Fibroblast of upper back skin (primary cell): Measurements from ENCODE around the gene ARHGEF40.
A peak's percentile ranks its signal among the peaks of the same experiment; 100 is the strongest.

ENCODE experiments used
- DNase-seq: peaks from one replicate; pipeline ENCODE4 v3.0.0-alpha.2; 2013

ARHGEF40 gene

DNA sequence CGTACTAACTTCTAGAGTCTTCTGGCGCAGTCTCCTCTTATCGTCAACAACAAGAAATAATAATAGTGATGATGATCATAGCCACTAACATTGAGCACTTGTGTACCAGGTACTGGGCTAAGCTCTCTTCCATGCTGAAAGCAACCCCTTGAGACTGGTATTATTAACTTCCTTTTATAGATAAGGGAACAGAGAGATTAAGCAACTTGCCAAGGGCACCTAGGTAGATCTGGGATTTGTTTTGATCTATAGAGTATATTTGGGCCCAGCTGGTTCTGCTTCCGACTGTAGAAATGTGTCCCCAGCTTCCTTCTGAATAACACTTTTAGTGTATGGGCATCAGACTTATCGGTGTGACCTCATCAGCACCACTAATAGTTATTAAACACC lies 29.5 kb downstream of the ARHGEF40 start:
- DNase-seq, result no peak

DNA sequence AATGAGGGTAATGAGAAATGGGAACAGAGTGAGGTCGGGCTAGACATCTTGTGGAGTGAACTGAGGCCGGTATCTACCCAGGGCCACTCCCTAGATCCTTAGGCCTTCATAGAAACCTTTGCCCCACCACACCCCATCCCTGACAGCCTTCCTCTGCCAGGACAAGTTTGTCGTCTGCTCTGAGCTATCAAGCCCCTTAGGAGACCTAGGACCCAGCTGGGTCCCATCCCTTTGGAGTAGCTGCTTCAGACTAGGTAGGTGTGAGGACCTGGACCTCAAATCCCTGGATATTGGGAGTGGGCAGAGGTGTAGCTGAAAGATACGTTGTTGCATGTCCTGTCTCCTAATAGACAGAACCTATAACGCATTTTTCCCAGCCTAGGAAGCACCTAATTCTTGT lies 30.8 kb downstream of the ARHGEF40 start, which contains the start of gene TMEM253:
TSS of gene TMEM253 (plus strand) at position 136 of the 400 bp plus-strand sequence. CDS start 278 bp downstream, outside the sequence.
- DNase-seq, result no peak

DNA sequence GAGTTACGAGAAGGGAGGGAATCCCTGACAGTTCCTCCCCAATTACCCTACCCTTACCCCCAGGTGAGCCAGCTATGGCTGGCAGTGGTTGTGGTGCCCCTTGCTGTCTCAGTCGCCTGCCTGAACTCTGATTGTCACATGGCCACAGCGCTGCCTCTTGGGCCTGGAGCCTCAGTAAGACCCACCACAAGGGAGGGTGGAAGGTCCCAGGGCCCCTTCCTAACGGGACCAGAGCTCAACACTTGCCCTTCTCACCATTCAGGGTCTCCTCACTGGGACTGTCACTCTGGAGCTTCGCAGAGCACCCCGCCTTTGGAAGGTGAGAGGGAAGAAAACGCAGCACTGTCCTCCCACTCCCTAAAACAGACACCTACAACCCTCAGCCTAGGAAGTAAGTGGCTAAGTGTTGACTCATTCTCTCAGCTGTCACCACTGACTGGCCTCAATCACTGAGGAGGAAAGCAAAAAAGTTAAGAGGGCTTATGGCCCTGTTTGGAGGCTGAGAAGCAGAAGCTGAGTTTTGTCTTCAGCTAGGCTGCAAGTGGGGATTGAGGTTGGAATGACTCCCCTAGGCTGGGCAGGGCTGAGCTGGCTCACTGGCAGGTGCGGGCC lies 31.8 kb downstream of the ARHGEF40 start:
- DNase-seq, result no peak

DNA sequence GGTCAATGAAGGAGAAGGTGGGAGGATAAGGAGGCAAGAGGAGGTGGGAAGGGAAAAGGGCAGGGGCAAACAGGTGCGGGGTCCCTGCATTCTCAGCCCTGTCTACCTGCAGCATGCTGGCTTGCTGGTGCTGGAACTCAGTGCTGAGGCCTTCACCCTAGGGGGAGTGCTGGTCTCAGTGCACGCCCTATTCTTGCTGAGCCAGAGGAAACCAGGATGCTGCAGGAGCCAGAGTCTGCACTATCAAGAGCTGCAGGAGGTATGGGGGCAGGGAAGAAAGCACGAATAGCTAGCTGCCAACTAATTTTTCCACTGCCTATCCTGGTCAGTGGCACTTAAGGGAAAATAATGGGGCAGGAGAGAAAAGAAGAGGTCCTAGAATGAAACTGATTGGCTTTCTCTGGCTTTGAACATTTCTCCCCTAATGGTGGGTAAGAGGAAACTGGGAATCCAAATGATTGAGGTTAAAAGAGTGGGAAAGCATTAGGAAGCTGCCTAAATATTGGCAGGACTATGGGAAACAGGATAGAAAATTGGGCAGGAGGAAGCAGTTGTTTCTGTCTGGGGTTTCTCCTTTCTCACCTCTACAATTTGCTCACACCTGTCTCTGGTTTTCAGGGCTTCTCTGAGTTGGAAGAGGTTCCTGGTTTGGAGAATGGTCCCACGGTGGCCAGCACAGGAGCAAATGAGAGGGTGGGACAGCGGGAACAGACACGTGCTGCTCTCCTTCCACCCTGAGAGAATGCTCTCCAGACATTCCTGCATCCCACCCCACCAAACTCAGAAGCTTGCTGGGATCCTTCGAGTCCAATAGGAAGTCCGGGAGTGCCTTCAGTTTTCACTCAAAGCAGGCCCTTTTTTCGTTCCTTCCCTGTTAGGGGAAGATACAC lies 32.7 kb downstream of the ARHGEF40 start:
- no peak for DNase-seq

DNA sequence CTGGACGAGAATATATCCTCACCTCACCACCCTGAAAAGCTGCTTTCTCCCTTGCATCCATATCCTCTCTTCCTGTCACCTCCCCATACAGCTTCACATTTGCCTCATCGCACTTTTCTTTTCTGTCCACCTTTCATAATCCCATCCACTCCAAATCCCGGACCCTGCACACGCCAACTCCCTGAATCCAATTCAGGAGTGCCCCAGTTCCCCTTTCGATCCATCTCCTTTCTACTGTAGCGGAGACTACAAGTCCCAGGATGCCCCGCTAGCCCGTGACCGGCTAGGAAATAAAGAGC lies 33.3 kb downstream of the ARHGEF40 start:
- no peak for DNase-seq

DNA sequence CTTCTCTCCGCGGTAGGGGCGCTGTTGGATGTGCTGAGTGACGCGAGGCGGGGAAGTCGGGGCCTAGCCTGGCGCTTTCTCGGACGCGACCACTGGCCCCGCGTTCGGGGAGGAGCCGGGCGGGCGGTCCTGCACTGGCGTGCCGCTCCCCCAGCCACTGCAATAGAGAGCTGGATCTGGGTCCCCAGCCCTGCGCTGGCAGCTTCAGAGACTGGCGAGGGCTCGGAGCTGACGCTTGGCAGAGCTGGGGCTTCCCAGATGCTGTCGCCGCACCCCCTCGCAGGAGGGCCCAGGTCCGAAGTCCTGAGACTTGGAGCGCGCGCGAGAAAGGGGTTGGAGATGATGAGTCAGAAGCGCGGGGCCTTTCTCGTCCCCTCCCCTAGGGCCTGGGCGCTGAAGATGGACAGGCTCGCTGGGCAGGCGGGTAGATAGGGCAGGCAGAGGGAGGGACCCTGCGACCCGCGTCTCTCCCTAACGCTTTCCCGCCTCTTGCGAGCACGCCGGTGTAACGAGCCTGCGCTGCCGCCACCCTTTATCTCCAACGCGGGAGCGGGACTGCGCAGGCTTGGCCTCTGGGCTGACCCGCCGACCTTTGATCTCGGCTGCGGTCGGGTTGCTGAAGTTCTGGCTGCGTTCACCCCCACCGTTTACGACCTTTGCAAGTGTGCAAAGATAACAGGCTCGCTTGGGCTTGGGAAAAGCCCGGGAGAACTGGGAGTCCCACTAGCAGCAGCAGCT lies 33.8 kb downstream of the ARHGEF40 start:
- peak; percentile 96 for DNase-seq

DNA sequence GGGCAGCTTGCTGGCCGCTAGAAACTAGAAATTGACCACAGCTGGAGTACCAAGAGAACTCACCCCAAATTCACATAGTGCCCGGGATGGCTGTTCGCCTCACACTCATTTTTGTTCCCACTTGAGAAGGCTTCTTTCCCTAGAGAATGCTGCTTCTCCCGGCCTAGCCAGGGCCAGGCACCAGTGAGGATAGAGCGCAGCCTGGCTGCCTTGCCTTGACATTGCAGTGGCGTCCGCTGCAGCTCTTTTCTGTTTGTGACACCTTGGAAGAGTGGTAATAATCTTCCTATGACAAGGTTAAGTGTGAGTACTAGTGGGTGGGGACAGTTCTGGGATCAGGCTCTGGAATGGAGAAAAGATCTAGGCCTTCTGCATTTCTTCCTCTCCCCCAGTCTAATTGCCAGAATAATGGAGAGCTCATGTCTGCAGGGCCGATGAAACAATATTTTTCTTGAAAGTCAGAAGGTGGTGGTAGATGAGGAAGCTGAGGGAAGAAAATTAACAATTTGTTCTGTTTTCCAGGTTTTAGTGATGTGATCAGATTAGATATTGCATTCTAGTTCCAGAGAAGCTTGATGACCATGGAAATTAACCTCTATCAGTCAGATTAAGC lies 34.5 kb downstream of the ARHGEF40 start:
- peak; percentile 77 for DNase-seq

DNA sequence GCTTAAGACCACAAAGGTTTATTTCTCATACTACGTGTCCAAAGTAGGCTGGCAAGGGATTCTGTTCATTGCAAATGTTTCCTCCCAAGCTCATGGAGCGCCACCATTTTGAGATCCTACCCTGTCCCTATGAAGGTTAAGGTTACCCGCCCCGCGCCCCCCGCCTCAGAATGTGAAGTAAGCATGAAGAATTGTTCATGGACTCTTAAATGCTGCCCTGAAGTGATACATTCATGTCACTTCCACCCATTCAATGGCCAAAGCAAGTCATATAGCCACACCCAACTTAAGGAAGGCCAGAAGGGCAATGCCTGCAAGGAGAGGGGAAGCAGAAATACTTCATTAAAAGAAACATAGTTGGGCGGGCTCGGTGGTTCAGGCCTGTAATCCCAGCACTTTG lies 35.0 kb downstream of the ARHGEF40 start:
- no peak for DNase-seq

DNA sequence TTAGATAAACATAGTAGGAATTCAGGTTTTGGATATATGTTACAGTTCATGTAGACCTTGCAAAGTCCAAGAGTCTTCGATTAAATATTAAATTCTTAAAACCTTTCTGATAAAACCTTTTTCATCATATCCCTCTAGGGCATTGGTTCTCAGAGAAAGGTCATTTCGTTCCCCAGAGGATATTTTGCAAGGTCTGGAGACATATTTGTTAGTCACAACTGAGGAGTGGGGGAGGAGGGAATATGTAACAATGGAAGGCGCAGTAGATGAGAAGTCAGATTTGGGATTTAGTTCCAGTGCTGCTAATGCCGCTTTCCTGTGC lies 36.0 kb downstream of the ARHGEF40 start:
- DNase-seq, result no peak

DNA sequence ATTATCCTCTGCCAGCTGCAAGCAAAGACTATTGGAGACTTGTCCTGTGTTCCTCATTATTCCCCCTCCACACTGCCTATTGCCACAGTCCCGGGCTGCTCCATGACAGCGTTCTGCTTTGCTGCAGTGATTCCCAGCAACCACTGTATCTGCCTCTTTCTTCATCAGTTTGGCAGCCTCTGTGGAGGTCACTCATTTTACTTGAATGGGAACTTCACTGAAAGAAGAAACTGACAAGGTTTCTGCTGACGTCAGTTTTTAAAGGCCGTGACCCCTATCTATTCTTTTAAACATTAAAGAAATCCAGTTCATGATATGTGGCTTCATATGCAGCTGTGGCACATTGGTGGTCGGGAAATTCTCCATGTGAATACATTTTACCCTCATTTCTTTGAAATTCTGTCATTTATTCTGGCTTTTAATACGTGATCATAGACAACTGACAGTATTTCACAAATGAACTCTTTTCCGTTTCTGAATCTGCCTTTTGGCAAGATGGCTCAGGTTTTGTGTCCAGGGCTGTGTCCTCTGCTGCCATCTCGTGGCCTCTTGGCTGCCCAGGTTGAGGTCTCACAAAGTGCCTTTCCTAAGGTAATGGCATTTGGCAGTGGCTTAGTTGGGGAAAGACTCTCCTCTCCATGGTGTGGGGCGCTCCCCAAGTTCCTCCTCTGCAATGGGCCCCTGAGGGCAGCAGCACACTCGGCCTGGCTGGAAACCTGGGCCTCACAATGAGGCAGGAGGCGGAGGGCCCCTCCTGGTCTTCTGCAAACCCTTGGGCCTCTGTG lies 36.6 kb downstream of the ARHGEF40 start:
- DNase-seq, result peak; percentile 72

DNA sequence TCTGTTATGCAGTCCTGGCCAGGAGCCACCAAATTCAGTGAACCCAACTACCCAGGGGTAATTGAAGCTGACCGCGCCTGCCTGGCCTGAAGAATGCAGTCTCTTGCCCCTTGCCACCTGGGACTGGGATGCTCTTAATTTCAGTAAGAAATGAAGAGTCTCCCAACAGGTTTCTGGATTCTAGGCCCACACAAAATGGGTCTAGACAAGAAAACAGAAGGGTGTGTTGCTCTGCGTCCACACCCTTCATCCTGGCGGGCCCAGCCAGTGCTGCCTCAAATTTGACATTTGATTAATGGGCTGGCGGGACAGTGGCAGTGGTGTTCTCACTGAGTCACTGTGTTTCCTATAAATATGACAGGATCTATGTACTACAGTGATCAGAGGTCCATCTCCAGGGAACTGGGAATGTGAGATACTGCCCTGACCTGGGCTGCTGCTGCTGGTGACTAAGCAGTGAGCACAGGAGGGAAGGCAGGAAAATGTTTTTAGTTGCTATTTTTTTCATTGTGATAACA lies 37.2 kb downstream of the ARHGEF40 start:
- peak; percentile 22 for DNase-seq

DNA sequence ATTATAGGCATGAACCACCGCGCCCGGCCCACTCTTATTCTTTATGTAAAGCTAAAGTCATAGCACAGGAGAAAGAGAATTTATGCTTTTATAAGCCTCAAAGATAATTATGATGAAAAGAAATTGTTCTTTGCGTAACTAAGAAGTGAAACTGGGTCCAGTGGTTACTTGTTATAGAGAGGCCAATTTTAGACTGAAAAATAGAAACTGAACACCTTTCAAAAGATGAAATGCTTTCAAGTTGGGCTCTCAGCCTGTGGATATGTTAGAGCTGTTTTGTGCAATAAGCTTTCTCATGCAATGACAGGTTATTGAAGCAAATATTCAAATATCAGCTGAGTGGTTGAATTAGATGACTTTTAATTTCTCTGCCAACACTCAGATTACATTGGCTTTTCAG lies 38.7 kb downstream of the ARHGEF40 start:
- no peak for DNase-seq

DNA sequence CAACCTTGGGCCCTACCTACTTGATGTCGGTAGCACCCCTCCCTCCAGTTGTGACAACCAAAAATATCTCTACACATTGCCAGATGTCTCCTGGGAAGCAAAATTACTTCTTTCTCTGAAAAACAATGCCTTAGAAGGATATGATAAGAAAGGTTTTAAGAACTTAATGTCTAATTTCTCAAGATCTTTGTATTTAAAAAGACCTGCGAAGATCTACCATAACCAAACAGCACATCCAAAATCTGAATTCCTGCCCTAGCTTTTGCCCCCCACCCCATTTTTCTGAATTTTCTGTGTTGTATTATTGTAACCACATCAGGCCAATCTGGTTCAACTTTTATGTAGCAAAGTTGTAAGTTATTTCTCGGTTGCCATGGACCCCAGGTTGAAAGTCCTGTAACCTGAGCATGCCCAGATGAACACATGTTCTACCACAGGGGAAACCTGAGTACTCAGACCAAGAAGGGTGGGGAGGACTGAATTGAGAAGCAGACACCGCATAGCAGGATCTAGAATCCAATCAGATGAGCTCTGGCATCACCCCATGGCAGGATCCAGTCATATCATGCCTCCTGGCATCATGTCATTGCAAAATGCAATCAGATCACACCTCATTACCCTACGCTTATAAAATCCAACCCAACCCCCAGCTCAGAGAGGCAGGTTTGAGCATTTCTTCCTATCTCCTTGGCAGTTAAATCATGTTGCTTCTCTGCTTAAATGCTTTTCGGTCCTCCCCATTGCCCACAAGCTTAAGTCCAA lies 39.5 kb downstream of the ARHGEF40 start:
- no peak for DNase-seq

DNA sequence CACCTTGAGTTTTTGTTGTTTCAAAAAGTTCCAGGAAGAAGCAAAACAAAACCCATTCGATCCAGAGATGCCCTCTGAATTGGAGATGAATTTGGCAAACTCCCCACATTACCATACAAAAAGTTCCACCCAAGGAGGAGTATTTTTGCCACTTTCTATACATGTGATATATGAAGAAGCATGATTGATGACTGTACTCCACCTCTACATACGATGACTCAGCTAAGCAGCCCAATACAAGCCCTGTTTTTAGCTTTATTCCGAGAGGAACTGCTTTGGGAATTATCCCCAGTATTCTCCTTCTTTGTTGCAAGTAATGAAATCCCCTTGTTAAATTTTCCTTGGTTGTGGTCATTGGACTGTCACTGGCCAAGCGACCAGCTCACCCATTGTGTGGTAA lies 42.2 kb downstream of the ARHGEF40 start:
- no peak for DNase-seq

DNA sequence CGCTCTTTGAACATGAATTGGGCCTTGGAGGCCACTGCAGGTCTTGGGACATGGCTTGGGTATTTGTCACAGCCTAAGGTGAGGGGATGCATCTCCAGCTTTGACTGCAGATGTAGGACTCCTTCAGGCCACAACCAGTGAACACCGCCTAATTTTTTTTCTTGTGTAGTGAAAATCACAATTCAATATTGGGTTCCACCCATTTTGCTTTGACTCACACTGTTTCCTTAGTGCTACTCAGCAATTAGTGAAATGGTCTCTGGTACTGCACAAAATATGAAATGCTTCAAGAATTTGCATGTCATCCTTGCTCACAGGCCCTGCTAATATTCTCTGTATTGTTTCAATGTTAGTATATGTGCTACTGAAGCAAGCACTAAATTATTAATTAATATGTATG lies 43.3 kb downstream of the ARHGEF40 start:
- DNase-seq, result no peak

DNA sequence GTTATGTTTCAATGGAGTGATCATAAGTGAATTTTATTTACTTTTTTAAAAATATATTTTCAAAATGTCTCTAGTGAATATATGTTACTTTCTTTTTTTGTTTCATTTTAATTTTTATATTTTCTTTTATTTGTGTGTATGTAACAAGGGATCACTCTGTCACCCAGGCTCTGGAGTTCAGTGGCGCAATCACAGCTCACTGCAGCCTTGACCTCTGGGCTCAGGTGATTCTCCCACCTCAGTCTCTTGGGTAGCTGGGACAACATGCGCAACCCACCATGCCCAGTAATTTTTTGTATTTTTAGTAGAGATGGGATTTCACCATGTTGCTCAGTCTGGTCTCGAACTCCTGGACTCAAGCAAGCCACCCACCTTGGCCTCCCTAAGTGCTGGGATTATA lies 48.8 kb downstream of the ARHGEF40 start:
- DNase-seq, result no peak

DNA sequence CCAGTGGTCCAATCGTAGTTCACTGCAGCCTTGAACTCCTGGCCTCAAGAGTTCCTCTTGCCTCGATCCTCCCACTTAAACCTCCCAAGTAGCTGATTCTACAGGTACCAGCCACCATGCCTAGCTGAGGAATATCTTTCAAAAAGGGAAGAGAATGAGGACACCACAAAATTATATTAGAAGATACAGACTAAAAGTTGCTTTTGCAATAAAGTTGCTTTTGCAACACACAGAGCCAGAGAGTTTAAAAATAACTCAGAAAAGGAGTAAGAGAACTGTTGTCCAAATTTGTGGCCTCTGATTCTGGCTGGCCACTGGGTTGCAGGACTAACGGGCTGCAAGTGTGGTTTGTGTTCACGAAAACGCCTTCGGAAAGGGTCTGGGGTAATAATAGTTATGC lies 50.6 kb downstream of the ARHGEF40 start:
- no peak for DNase-seq

DNA sequence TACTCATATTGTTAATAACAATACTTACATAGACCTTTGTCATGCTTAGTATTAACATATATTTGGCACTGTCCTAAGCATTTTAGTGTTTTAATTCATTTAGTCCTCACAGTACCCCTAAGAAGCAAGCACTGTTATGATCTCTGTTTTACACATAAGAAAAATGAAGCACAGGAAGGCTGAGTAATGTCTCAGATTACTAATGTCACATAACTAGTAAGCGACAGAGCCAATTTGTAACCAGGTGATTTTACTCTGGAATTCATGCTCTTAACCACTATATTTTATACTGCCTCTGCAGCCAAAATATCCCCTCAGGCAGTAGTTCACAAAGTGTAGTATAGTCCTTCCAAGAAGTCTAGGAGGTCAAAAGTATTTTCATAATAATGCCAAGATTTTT lies 51.0 kb downstream of the ARHGEF40 start:
- DNase-seq, result no peak

DNA sequence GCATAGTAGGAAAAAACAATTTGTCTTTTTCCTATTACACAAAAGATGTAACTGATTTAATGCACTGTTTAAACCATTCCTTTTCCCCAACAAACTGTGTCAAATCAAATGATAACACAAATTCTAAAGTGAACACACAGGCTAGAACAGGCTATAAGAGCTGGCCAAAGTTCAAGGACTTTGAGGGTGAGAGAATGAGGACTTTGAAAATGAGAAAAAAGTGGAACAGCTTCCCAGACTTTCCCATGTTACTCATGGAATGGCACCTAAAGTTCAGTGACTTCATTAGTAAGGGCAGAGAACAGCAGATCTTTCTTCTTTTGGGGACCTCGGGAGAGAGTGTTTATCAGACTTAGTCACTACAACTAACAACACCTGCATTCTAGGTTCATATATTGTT lies 53.3 kb downstream of the ARHGEF40 start:
- DNase-seq, result no peak

DNA sequence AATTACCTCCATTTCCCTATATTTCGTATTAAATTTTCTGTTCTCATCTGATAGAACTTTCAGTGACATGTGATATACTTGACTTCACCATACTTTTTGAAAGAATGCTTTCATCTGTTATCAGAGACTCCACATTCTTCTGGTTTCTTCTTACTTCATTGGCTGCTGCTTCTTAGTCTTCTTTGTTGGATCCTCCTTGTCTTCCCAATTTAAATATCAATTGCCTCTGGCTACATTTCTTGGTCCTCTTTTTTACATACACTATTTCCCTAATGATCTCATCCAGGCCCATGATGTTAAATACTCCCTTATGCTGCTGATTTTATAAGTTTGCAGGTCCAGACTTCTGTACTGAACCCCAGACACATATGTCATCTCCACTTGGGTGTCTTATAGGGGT lies 63.8 kb downstream of the ARHGEF40 start:
- no peak for DNase-seq

DNA sequence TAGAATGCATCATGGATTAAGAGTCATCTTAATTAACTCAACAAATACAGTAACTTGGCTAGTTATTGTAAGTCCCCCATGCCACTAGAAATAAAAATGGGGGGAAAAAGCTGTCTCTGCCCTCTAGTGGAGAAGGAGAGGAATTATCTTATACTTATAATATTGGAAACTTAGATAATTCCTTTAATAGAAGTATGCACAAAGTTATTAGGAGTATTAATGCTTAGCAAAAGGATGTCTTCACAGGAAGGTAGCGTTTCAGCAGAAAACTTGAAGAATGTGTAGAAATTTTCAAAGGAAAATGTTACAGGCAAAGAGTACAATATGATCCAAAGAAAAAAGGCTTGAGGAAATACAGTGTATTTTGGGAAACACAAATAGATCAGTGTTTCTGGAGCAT lies 65.9 kb downstream of the ARHGEF40 start:
- DNase-seq, result peak; percentile 14
